ENCODE data around the gene VSIG10L2. TPM values are rescaled to one million over a fixed set of nuclear protein-coding genes. Genes with fewer than 3 reads are reported as not detected.

The VSIG10L2 gene
- total RNA-seq, 1 experiment from 2014 or later, result not detected

DNA sequence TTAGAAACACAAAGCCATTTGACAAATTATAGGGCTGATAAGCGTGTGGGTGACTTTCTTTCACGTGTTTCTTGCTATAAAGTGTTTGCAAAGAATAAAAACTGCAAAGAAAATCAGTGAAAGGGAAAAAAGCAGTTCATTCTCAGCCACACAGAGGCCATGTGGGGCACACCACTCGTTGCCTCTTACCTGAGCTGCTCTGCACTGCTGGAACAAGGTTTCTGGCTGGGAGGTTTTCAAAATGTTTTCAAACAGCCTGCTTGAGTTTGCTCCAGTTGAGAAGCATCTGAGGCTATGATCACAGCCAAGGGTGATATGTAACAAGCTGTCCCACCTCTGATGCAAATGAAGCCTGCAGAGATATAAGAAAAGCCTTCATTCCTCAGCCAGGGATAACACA, 14.7 kb upstream of the VSIG10L2 start:
- ATAC-seq (no peak), DNase-seq (ENCODE audit: low read depth, low spot score) (no peak)
- BruUV-seq (replicated peaks), result no TSS peak
- Histone ChIP-seq H3K79me2 (ENCODE audit: insufficient read depth, low read length) (no peaks in the 10 kb centered on the region), H3K27me3 (ENCODE audit: insufficient read depth, low read length) (0 out of 2 replicates have a peak, but pooled peaks cover 5% of the 10 kb centered on the region), H3K9me2 (ENCODE audit: insufficient read depth) (no peaks in the 10 kb centered on the region), H4K20me1 (ENCODE audit: insufficient read depth) (no peaks in the 10 kb centered on the region), H3K36me3 (ENCODE audit: control insufficient read depth in 1 of 2, insufficient read depth in 2 of 2, low read length in 2 of 2) (no peaks in the 10 kb centered on the region), H3K9me3 (ENCODE audit: control insufficient read depth in 1 of 2, insufficient read depth in 1 of 2, low read depth in 1 of 2, low read length in 2 of 2) (no peaks in the 10 kb centered on the region), H3K27ac (ENCODE audit: low read depth, low read length) (no peak overlapping the region), H3K4me2 (ENCODE audit: low read length) (no peak overlapping the region), H3K9ac (ENCODE audit: low read length) (no peak overlapping the region), H3K4me3 (replicated peaks in 1 of 2; ENCODE audit: low read depth in 1 of 2, low read length in 2 of 2) (no peak overlapping the region), H3K4me1 (ENCODE audit: control insufficient read depth in 1 of 2, insufficient read depth in 2 of 2, low read length in 2 of 2) (no peaks in the 10 kb centered on the region), H2AFZ (ENCODE audit: low read depth, low read length, poor library complexity, severe bottlenecking) (no peak overlapping the region)
- ChIA-PET RAD21 (ENCODE audit: low non-redundant PET in 1 of 2, low total read pairs in 2 of 2, uncharacterized antibody in 2 of 2, unreplicated experiment in 2 of 2) (no interaction called here), POLR2A (no interaction called here), CTCF (no interaction called here)
- no peak for TF ChIP-seq EZH2phosphoT487 (IDR thresholded peaks at IDR 0.05; ENCODE audit: borderline replicate concordance)
- intact Hi-C loops (cut with micrococcal nuclease), result no loop called here

DNA sequence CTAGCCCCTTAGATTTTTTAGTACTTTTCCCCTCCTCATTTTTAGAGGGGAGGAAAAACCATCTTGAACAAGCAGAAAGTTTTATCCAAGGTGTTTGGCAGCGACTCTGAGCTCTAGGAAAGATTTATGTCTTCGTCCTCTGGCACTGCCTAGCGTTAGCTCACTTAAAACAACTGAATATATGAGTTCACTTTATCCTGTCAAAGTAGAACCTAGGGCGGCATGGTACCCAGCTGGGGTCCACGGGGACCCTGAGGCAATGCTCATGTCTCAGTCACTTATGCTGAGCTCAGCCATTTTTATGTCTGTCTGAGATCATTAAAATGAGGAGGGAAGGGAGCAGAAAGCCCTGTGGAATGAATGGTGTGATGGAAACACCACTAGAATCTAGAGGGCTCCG, 14.2 kb upstream of the VSIG10L2 start:
- no peaks in the 10 kb centered on the region for H3K9me3 ChIP-seq (ENCODE audit: control insufficient read depth in 1 of 2, insufficient read depth in 1 of 2, low read depth in 1 of 2, low read length in 2 of 2)
- no TSS peak for BruUV-seq (replicated peaks)
- H3K36me3 ChIP-seq (ENCODE audit: control insufficient read depth in 1 of 2, insufficient read depth in 2 of 2, low read length in 2 of 2), result no peaks in the 10 kb centered on the region
- H2AFZ ChIP-seq (ENCODE audit: low read depth, low read length, poor library complexity, severe bottlenecking), result no peak overlapping the region
- POLR2A ChIA-PET, result no interaction called here
- DNase-seq (ENCODE audit: low read depth, low spot score) (no peak), ATAC-seq (no peak)
- no peaks in the 10 kb centered on the region for H3K79me2 ChIP-seq (ENCODE audit: insufficient read depth, low read length)
- intact Hi-C loops (cut with micrococcal nuclease), result no loop called here
- H3K27ac ChIP-seq (ENCODE audit: low read depth, low read length), result no peak overlapping the region
- no peak overlapping the region for H3K4me3 ChIP-seq (replicated peaks in 1 of 2; ENCODE audit: low read depth in 1 of 2, low read length in 2 of 2)
- CTCF ChIA-PET, result interaction anchor here (1.3 kb wide), 1 partner anchor 11 kb away, joined by 3 read pairs; no protein-coding TSS in a partner anchor
- 0 out of 2 replicates have a peak, but pooled peaks cover 5% of the 10 kb centered on the region for H3K27me3 ChIP-seq (ENCODE audit: insufficient read depth, low read length)
- H3K4me2 ChIP-seq (ENCODE audit: low read length), result no peak overlapping the region
- RAD21 ChIA-PET (ENCODE audit: low non-redundant PET in 1 of 2, low total read pairs in 2 of 2, uncharacterized antibody in 2 of 2, unreplicated experiment in 2 of 2), result no interaction called here
- no peaks in the 10 kb centered on the region for H3K9me2 ChIP-seq (ENCODE audit: insufficient read depth)
- no peaks in the 10 kb centered on the region for H4K20me1 ChIP-seq (ENCODE audit: insufficient read depth)
- no peaks in the 10 kb centered on the region for H3K4me1 ChIP-seq (ENCODE audit: control insufficient read depth in 1 of 2, insufficient read depth in 2 of 2, low read length in 2 of 2)
- TF ChIP-seq, protein P1, sequence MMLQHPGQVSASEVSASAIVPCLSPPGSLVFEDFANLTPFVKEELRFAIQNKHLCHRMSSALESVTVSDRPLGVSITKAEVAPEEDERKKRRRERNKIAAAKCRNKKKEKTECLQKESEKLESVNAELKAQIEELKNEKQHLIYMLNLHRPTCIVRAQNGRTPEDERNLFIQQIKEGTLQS (IDR thresholded peaks at IDR 0.05), result no peak
- TF ChIP-seq RAD21 (IDR thresholded peaks at IDR 0.05; ENCODE audit: low read depth), result no peak
- TF ChIP-seq ZNF274 (IDR thresholded peaks at IDR 0.05; ENCODE audit: low read depth, low read length), result no peak
- no peak for TF ChIP-seq ELF1 (IDR thresholded peaks at IDR 0.05; ENCODE audit: borderline replicate concordance, low read depth)
- no peak for TF ChIP-seq EZH2 (IDR thresholded peaks at IDR 0.05)
- TF ChIP-seq, protein P2, sequence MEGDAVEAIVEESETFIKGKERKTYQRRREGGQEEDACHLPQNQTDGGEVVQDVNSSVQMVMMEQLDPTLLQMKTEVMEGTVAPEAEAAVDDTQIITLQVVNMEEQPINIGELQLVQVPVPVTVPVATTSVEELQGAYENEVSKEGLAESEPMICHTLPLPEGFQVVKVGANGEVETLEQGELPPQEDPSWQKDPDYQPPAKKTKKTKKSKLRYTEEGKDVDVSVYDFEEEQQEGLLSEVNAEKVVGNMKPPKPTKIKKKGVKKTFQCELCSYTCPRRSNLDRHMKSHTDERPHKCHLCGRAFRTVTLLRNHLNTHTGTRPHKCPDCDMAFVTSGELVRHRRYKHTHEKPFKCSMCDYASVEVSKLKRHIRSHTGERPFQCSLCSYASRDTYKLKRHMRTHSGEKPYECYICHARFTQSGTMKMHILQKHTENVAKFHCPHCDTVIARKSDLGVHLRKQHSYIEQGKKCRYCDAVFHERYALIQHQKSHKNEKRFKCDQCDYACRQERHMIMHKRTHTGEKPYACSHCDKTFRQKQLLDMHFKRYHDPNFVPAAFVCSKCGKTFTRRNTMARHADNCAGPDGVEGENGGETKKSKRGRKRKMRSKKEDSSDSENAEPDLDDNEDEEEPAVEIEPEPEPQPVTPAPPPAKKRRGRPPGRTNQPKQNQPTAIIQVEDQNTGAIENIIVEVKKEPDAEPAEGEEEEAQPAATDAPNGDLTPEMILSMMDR (IDR thresholded peaks at IDR 0.05 in 2 of 3, conservative IDR thresholded peaks at IDR 0.05 in 1 of 3; ENCODE audit: borderline replicate concordance in 1 of 3, insufficient read depth in 1 of 3, low read depth in 2 of 3, low read length in 2 of 3), result no peak
- TF ChIP-seq FOSL1 (IDR thresholded peaks at IDR 0.05; ENCODE audit: low read depth), result no peak
- TF ChIP-seq SIN3A (IDR thresholded peaks at IDR 0.05; ENCODE audit: low read depth), result no peak
- TF ChIP-seq EGR1 (IDR thresholded peaks at IDR 0.05; ENCODE audit: low read depth), result no peak
- TF ChIP-seq, protein P3, sequence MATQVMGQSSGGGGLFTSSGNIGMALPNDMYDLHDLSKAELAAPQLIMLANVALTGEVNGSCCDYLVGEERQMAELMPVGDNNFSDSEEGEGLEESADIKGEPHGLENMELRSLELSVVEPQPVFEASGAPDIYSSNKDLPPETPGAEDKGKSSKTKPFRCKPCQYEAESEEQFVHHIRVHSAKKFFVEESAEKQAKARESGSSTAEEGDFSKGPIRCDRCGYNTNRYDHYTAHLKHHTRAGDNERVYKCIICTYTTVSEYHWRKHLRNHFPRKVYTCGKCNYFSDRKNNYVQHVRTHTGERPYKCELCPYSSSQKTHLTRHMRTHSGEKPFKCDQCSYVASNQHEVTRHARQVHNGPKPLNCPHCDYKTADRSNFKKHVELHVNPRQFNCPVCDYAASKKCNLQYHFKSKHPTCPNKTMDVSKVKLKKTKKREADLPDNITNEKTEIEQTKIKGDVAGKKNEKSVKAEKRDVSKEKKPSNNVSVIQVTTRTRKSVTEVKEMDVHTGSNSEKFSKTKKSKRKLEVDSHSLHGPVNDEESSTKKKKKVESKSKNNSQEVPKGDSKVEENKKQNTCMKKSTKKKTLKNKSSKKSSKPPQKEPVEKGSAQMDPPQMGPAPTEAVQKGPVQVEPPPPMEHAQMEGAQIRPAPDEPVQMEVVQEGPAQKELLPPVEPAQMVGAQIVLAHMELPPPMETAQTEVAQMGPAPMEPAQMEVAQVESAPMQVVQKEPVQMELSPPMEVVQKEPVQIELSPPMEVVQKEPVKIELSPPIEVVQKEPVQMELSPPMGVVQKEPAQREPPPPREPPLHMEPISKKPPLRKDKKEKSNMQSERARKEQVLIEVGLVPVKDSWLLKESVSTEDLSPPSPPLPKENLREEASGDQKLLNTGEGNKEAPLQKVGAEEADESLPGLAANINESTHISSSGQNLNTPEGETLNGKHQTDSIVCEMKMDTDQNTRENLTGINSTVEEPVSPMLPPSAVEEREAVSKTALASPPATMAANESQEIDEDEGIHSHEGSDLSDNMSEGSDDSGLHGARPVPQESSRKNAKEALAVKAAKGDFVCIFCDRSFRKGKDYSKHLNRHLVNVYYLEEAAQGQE (IDR thresholded peaks at IDR 0.05; ENCODE audit: low read depth), result no peak
- no peak for TF ChIP-seq POLR2AphosphoS5 (IDR thresholded peaks at IDR 0.05; ENCODE audit: low read depth, low read length)
- TF ChIP-seq, protein P4, sequence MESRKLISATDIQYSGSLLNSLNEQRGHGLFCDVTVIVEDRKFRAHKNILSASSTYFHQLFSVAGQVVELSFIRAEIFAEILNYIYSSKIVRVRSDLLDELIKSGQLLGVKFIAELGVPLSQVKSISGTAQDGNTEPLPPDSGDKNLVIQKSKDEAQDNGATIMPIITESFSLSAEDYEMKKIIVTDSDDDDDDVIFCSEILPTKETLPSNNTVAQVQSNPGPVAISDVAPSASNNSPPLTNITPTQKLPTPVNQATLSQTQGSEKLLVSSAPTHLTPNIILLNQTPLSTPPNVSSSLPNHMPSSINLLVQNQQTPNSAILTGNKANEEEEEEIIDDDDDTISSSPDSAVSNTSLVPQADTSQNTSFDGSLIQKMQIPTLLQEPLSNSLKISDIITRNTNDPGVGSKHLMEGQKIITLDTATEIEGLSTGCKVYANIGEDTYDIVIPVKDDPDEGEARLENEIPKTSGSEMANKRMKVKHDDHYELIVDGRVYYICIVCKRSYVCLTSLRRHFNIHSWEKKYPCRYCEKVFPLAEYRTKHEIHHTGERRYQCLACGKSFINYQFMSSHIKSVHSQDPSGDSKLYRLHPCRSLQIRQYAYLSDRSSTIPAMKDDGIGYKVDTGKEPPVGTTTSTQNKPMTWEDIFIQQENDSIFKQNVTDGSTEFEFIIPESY (IDR thresholded peaks at IDR 0.05; ENCODE audit: extremely low read depth, insufficient replicate concordance, low read length), result no peak
- no peak overlapping the region for H3K9ac ChIP-seq (ENCODE audit: low read length)
